B cell (primary cell): ENCODE data around the gene PGGHG. TPM values are rescaled to one million over a fixed set of nuclear protein-coding genes. Genes with fewer than 3 reads are reported as not detected.
A peak's percentile ranks its signal among the peaks of the same experiment; 100 is the strongest.

Experiments
- ATAC-seq: fragments of 200-7000 bp; cut with Tn5 transposase; one replicate; pipeline ENCODE4 v1.10.0; 2021; ENCODE audit warnings: low read depth, mild to moderate bottlenecking, moderate number of reproducible peaks, moderate library complexity
- CTCF ChIA-PET: fragments of 350-600 bp; sonication (Branson Sonifier 250); formaldehyde crosslinking; loops from one replicate; lab custom pipeline; 2021; ENCODE audit warnings: antibody characterized with exemption, inconsistent platforms; lab: Charles Lee
- POLR2A ChIA-PET: fragments of 350-600 bp; sonication (Branson Sonifier 250); formaldehyde crosslinking; loops from one replicate; lab custom pipeline; 2021; ENCODE audit warnings: antibody characterized with exemption; lab: Charles Lee
- DNase-seq: peaks from one replicate; pipeline ENCODE4 v3.0.0; 2013
- H2AFZ ChIP-seq: 2 replicates; pipeline ENCODE4 v1.6.1; 2012; ENCODE audit warnings: mild to moderate bottlenecking, low read depth, low read length; ENCODE audit not compliant: insufficient read depth, poor library complexity, severe bottlenecking
- H3K27ac ChIP-seq, 2 donors: 1 replicate in 1 of 2; 2 replicates in 1 of 2; pipeline ENCODE4 v1.5.1; 2012 to 2013; ENCODE audit warnings: low read length in 2 of 2, mild to moderate bottlenecking in 2 of 2, moderate library complexity in 1 of 2
- H3K27me3 ChIP-seq, 4 experiments: fragments of 200-600 bp in 1 of 4; sonication (generic) in 1 of 4; replicated peaks in 1 of 4; 1 replicate in 2 of 4; 2 replicates in 2 of 4; pipeline versions ENCODE4 v1.6.1 to v1.7.0; 2013 to 2016; ENCODE audit warnings: low read length in 3 of 4, mild to moderate bottlenecking in 2 of 4, mixed read lengths in 1 of 4, moderate library complexity in 1 of 4; ENCODE audit not compliant: insufficient read depth in 4 of 4, control insufficient read depth in 3 of 4; ENCODE audit errors: control extremely low read depth in 1 of 4
- H3K36me3 ChIP-seq, 2 experiments: replicated peaks in 1 of 2; 1 replicate in 1 of 2; 2 replicates in 1 of 2; pipeline versions ENCODE4 v1.6.1 to v1.7.1; 2013; ENCODE audit warnings: low read length in 1 of 2; ENCODE audit not compliant: insufficient read depth in 2 of 2, control insufficient read depth in 1 of 2; ENCODE audit errors: control extremely low read depth in 1 of 2, extremely low read depth in 1 of 2
- H3K4me1 ChIP-seq, 2 donors: fragments of 200-600 bp in 1 of 2; sonication (generic) in 1 of 2; 1 replicate in 1 of 2; 2 replicates in 1 of 2; pipeline versions ENCODE4 v1.5.1 to v1.6.1; 2013 to 2017; ENCODE audit warnings: low read length in 2 of 2; ENCODE audit not compliant: control insufficient read depth in 2 of 2, insufficient read depth in 2 of 2
- H3K4me2 ChIP-seq: replicated peaks from 2 replicates; pipeline ENCODE3; 2012; ENCODE audit warnings: mild to moderate bottlenecking, low read depth, low read length; ENCODE audit not compliant: poor library complexity, severe bottlenecking
- H3K4me3 ChIP-seq, 5 experiments: fragments of 200-600 bp in 1 of 5; sonication (generic) in 1 of 5; 1 replicate in 3 of 5; 2 replicates in 2 of 5; pipeline versions ENCODE4 v1.5.1 to v1.7.0; 2011 to 2016; ENCODE audit warnings: low read length in 4 of 5, mild to moderate bottlenecking in 4 of 5, low read depth in 2 of 5, control low read depth in 1 of 5, moderate library complexity in 1 of 5; ENCODE audit not compliant: insufficient read depth in 1 of 5; ENCODE audit errors: control extremely low read depth in 1 of 5, extremely low read depth in 1 of 5
- H3K79me2 ChIP-seq: fragments of 200-600 bp; sonication (generic); one replicate; pipeline ENCODE4 v1.6.0; 2016; ENCODE audit warnings: low read length; ENCODE audit not compliant: control insufficient read depth, insufficient read depth
- H3K9ac ChIP-seq: fragments of 200-600 bp; sonication (generic); 2 replicates; pipeline ENCODE4 v1.6.1; 2017; ENCODE audit warnings: mild to moderate bottlenecking, low read length, moderate library complexity
- H3K9me3 ChIP-seq, 3 donors: one replicate each; pipeline versions ENCODE4 v1.6.1 to v1.7.1; 2013; ENCODE audit warnings: low read length in 2 of 3; ENCODE audit not compliant: control insufficient read depth in 2 of 3, insufficient read depth in 1 of 3; ENCODE audit errors: control extremely low read depth in 1 of 3
- H4K20me1 ChIP-seq: 2 replicates; pipeline ENCODE4 v1.6.0; 2012; ENCODE audit warnings: mild to moderate bottlenecking, low read length; ENCODE audit not compliant: insufficient read depth, control insufficient read depth, poor library complexity, severe bottlenecking
- H3K27ac Mint-ChIP-seq: one replicate; pipeline ENCODE4 v1.8.0; 2021; ENCODE audit warnings: mixed read lengths
- H3K27me3 Mint-ChIP-seq: one replicate; pipeline ENCODE4 v1.8.0; 2021; ENCODE audit warnings: mixed read lengths
- H3K4me1 Mint-ChIP-seq: one replicate; pipeline ENCODE4 v1.8.0; 2021; ENCODE audit warnings: mixed read lengths
- H3K4me3 Mint-ChIP-seq: one replicate; pipeline ENCODE4 v1.8.0; 2021; ENCODE audit warnings: mixed read lengths
- H3K9me3 Mint-ChIP-seq: one replicate; pipeline ENCODE4 v1.8.0; 2022; ENCODE audit warnings: mixed read lengths; ENCODE audit not compliant: insufficient read depth
- CTCF ChIP-seq: fragments of 200-600 bp; IDR thresholded peaks from one replicate; pipeline ENCODE4 v1.8.0; 2022; ENCODE audit warnings: antibody characterized with exemption, mild to moderate bottlenecking
- EZH2 ChIP-seq: IDR thresholded peaks from 2 replicates; pipeline ENCODE4 v1.6.1; 2012; ENCODE audit warnings: borderline replicate concordance, low read depth, mild to moderate bottlenecking, moderate library complexity, low read length; ENCODE audit not compliant: insufficient read depth, poor library complexity, severe bottlenecking
- WGBS: methylation state at CpG from one replicate; pipeline ENCODE4 v1.1.5; 2013; ENCODE audit warnings: missing lambda C conversion rate; ENCODE audit not compliant: insufficient coverage; 5-methylcytosine and 5-hydroxymethylcytosine counted together
- intact Hi-C: fragments of 100-400 bp; cut with micrococcal nuclease; formaldehyde crosslinking; loops from one replicate; pipeline ENCODE4 v1.10.0; 2022
- polyA plus RNA-seq: library from polyadenylated mRNA; depleted of rRNA; stranded (reverse); fragments of >200 nt; gene quantifications from 2 replicates; pipeline ENCODE4 v1.2.3, GENCODE V29; 2012
- total RNA-seq, 2 donors: library from RNA; stranded (reverse); fragments of 120-200 nt in 1 of 2; gene quantifications; 1 replicate in 1 of 2; 2 replicates in 1 of 2; pipeline versions ENCODE4 v1.2.3 to v1.2.4, GENCODE V29; 2013 to 2022

The PGGHG gene
- total and polyA plus RNA-seq, 2 donors (not counting 1 experiment from before 2014, with no cell fraction given) = 159 to 264 TPM

- H2AFZ ChIP-seq = peak overlapping the region; percentile 28
- Mint-ChIP-seq H3K27ac (peak overlapping the region; percentile 20), H3K4me1 (peaks cover 49% of the 10 kb centered on the region), H3K27me3 (no peaks in the 10 kb centered on the region), H3K9me3 (no peaks in the 10 kb centered on the region), H3K4me3 (peak overlapping the region; percentile 59)
- ATAC-seq (no peak), DNase-seq (no peak)
- no peaks in the 10 kb centered on the region for H3K79me2 ChIP-seq
- ChIA-PET CTCF (interaction anchor here (1.0 to 4.4 kb wide), 5 partner anchors 18 to 114 kb away, joined by 3 to 23 read pairs (median 7); no protein-coding TSS in a partner anchor), POLR2A (interaction anchor here (0.5 kb wide), 1 partner anchor 43 kb away, joined by 3 read pairs; no protein-coding TSS in a partner anchor)
- peak overlapping the region in 1 of 5 experiments; percentile 6 for H3K4me3 ChIP-seq
- TF ChIP-seq EZH2 (no peak), CTCF (no peak)
- no peak overlapping the region for H3K9ac ChIP-seq
- no peaks in the 10 kb centered on the region for H3K36me3 ChIP-seq
- peaks cover 0 to 13% (median 0%) of the 10 kb centered on the region in 3 donors for H3K9me3 ChIP-seq
- WGBS = 65% methylated on average over 25 of the region's 34 CpGs
- H3K27me3 ChIP-seq = no peaks in the 10 kb centered on the region
- peaks cover 30 to 48% of the 10 kb centered on the region in 2 donors for H3K4me1 ChIP-seq
- peak overlapping the region; percentile 58 for H3K4me2 ChIP-seq
- H3K27ac ChIP-seq = no peak overlapping the region
- no peaks in the 10 kb centered on the region for H4K20me1 ChIP-seq
- intact Hi-C loops = no loop called here
These were observed 41.9 kb downstream of the PGGHG start for GRCh38 chr11:330694-331357.
